ENCODE measurements around the gene CXCL9.

- no peak for TF ChIP-seq TCF12 (IDR thresholded peaks at IDR 0.05; ENCODE audit: low read depth)
- no peak for TF ChIP-seq EP300 (IDR thresholded peaks at IDR 0.05; ENCODE audit: borderline replicate concordance)
Measured at GRCh38 chr4:75985116-75985515, 22.2 kb downstream of the CXCL9 start.

All from Ishikawa (cell line).